GM18505 (cell line): ENCODE measurements around the gene HCN1.
"Not testable (repeated sequence)": the region's sequence is repeated elsewhere in the genome, so short reads cannot be mapped to it uniquely, and the experiment has no call there.

ENCODE experiments used
- ATAC-seq: cut with Tn5 transposase; IDR thresholded peaks from one replicate; pipeline ENCODE4 v1.9.1; 2021; ENCODE audit not compliant: unreplicated experiment
- POLR2A ChIP-seq: IDR thresholded peaks from 4 replicates; pipeline ENCODE4 v1.6.1; 2011; ENCODE audit warnings: borderline replicate concordance; ENCODE audit not compliant: insufficient read depth, insufficient read length; ENCODE audit errors: extremely low read depth

The HCN1 gene

GRCh38 chr5:45542421-45542820 is 153.8 kb downstream of the HCN1 start:
- no peak for ATAC-seq
- no peak for TF ChIP-seq POLR2A

- no peak for ATAC-seq
- TF ChIP-seq POLR2A = no peak
Observed at GRCh38 chr5:45533663-45534062, 162.5 kb downstream of the HCN1 start.

DNA sequence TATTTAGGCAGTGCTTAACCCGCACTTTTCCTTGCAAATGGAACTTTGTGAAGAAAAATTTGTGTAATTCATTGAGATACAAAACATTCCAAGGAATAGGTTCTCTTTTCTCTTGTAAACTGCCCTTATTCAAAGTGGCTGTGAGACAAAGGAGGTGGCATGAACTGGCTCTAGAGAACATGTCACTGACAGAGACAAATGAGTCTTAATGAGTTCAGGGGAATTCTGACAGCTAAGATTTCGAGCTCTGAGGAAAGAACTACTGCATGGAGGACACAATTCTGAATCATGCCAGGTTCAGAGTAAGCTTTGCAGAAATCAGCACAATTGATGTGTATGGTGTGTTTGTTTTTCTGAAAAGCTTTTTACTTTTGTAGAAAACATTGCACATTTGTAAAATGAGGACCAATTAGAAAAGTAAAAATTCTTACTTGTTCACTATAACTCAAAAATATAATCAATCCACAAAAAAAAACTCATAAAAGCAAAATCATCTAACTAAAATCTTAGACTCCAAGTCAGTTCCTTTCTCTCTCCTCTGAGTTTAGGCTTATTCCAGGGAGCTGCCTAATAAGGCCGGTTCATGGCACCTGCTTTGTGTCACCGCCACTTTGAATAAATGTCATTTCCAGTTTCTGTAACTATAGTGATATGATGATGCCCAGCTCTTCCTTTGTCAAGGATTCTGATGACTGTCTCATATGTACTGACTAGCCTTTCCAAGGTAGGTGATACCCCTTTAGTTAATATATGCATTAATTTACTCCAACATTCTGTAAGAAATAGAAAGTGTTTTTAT is 163.2 kb downstream of the HCN1 start:
- no peak for ATAC-seq
- no peak for TF ChIP-seq POLR2A

GRCh38 chr5:45521067-45521466 is 175.1 kb downstream of the HCN1 start:
- no peak for TF ChIP-seq POLR2A
- no peak for ATAC-seq

DNA sequence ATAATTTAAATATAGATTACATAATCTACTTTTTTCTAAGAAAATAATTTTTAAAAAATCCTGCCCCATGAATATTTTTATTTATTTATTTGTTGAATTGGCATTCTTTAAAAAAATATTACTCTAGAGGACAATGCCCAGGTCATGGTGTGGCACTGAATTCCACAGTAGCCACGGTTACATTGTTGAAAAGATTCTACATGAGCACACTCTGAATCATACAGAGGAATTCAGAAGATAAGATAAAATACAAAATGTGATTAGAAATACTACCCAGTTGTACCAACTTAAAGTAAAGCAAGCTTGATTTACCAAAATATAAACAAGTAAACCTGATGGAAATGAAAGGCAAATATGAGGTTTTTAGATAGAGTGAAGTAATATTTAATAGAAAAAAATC is 183.7 kb downstream of the HCN1 start:
- no peak for TF ChIP-seq POLR2A
- no peak for ATAC-seq

GRCh38 chr5:45509371-45509770 is 186.8 kb downstream of the HCN1 start:
- no peak for TF ChIP-seq POLR2A
- no peak for ATAC-seq

DNA sequence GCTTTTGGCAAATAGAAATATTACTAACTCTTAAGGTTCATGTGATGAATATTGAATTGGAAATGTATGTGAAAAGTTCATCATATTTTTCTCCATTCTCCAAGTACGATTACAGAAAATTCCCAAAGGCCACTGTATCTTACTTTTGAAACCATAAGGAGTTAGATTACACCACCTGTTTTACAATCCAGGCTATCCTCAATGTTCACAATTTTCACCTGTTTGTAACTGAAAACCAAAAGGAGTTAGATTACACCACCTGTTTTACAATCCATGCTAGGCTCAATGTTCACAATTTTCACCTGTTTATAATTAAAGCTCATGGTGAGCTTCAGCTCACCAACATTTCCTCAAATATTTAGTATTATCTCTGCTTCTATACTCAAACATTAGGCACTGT is 188.0 kb downstream of the HCN1 start:
- ATAC-seq = no peak
- TF ChIP-seq POLR2A = no peak

DNA sequence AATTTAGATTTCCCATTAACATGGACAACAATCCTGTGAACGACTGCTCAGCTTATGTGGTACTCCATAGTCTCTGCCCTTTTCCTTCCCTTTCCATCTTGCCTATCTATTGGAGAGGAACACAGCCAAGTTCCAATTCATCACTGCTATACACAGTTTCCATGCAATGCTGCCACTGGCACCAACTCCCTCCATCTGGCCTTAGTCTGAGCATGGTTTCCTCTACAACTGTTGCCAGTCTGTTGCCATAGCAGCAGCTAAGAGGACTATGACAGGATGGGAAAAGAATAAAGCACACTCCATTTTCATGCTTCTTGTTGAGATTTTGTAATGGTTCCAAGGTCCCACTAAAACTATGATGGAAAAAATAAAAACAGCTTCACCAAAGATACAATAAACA is 189.0 kb downstream of the HCN1 start:
- no peak for TF ChIP-seq POLR2A
- ATAC-seq = no peak

GRCh38 chr5:45499006-45499405 is 197.2 kb downstream of the HCN1 start:
- not testable (repeated sequence) for ATAC-seq

- TF ChIP-seq POLR2A = no peak
- ATAC-seq = no peak
Observed at GRCh38 chr5:45491368-45491767, 204.8 kb downstream of the HCN1 start.

- no peak for TF ChIP-seq POLR2A
- ATAC-seq = no peak
Observed at GRCh38 chr5:45484781-45485180, 211.4 kb downstream of the HCN1 start.

DNA sequence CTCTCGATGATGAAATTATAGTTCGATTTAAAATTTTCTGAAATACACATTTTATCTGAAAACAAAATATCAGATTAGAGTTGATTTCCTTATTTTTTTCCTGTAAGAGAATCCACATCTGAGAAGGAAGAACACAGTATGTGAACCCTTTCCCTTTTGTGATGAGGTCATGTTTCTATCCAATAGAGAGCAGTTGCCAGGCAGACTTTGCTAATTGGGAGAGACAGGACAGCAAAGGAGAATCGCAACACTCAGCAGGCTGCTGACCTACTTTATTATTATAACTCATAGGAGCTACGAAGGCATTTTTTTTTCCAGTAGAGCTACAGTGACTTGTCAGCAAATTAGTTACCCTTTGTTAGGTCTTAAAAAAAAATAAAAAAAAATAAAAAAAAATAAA is 242.1 kb downstream of the HCN1 start:
- TF ChIP-seq POLR2A = no peak
- no peak for ATAC-seq

DNA sequence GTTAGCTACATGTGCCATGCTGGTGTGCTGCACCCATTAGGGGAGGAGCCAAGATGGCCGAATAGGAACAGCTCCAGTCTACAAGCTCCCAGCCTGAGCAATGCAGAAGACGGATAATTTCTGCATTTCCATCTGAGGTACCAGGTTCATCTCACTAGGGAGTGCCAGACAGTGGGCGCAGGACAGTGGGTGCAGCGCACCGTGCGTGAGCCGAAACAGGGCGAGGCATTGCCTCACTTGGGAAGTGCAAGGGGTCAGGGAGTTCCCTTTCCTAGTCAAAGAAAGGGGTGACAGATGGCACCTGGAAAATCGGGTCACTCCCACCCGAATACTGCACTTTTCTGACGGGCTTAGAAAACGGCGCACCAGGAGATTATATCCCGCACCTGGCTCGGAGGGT is 251.3 kb downstream of the HCN1 start:
- not testable (repeated sequence) for ATAC-seq

DNA sequence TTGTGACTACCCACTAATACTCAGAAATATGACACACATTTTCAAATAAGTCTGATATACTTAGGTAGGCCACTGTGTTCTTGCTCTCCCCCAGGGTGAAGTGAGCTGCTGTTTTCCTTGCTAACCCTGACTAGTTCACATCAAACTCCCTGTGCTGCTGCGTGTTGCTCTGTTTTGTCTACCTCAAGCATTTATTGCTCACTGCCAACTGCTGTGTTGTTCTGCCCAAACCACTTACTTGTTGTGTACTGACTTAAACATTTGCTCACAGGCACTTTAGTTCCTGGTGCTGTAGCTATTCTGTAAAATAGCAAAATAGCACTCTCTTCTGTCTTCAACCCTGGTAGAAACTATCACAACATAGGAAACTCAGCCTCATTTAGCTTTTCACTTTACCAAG is 255.7 kb downstream of the HCN1 start:
- ATAC-seq = no peak
- no peak for TF ChIP-seq POLR2A

GRCh38 chr5:45437752-45438151 is 258.4 kb downstream of the HCN1 start:
- TF ChIP-seq POLR2A = no peak
- no peak for ATAC-seq
